Calu3 (cell line): ENCODE measurements around the gene RFX7. TPM values are rescaled to one million over a fixed set of nuclear protein-coding genes. Genes with fewer than 3 reads are reported as not detected.

Experiments
- BruUV-seq: library from RNA; stranded (reverse); fragments of 400-500 nt; replicated peaks from 2 replicates; lab custom pipeline; 2021; lab: Mats Ljungman, UMichigan
- CTCF ChIA-PET: fragments of 300-600 bp; sonication (Branson Sonifier 250); formaldehyde crosslinking; loops from one replicate; lab custom pipeline; 2022; ENCODE audit warnings: antibody characterized with exemption; lab: Charles Lee
- DNase-seq: peaks from one replicate; pipeline ENCODE4 v3.0.0; 2022
- H3K27ac Mint-ChIP-seq: one replicate; pipeline ENCODE4 v1.8.0; 2022; ENCODE audit warnings: mixed read lengths; ENCODE audit not compliant: unreplicated experiment
- H3K27me3 Mint-ChIP-seq: one replicate; pipeline ENCODE4 v1.8.0; 2022; ENCODE audit warnings: mixed read lengths; ENCODE audit not compliant: unreplicated experiment
- H3K36me3 Mint-ChIP-seq: one replicate; pipeline ENCODE4 v1.8.0; 2022; ENCODE audit warnings: mild to moderate bottlenecking, moderate library complexity, mixed read lengths; ENCODE audit not compliant: insufficient read depth, unreplicated experiment
- H3K4me1 Mint-ChIP-seq: one replicate; pipeline ENCODE4 v1.8.0; 2022; ENCODE audit warnings: mild to moderate bottlenecking, low read depth, mixed read lengths; ENCODE audit not compliant: unreplicated experiment
- H3K4me3 Mint-ChIP-seq: one replicate; pipeline ENCODE4 v1.8.0; 2022; ENCODE audit warnings: mild to moderate bottlenecking, low read depth, moderate library complexity, mixed read lengths; ENCODE audit not compliant: unreplicated experiment
- H3K9me3 Mint-ChIP-seq: one replicate; pipeline ENCODE4 v1.8.0; 2022; ENCODE audit warnings: low read depth, mixed read lengths; ENCODE audit not compliant: unreplicated experiment
- intact Hi-C: fragments of 100-400 bp; cut with micrococcal nuclease; formaldehyde crosslinking; loops from one replicate; pipeline ENCODE4 v1.10.0; 2022; ENCODE audit not compliant: unreplicated experiment
- total RNA-seq: library from RNA; stranded (reverse); gene quantifications from 2 replicates; pipeline ENCODE4 v1.2.3, GENCODE V29; 2022
- TF ChIP-seq, protein P1 (sequence below): fragments of 200-600 bp; IDR thresholded peaks from one replicate; pipeline ENCODE4 v1.8.0; 2022; ENCODE audit warnings: antibody characterized with exemption; ENCODE audit not compliant: unreplicated experiment

Gene RFX7
- total RNA-seq, 1 experiment from 2014 or later: 31.4 TPM

DNA sequence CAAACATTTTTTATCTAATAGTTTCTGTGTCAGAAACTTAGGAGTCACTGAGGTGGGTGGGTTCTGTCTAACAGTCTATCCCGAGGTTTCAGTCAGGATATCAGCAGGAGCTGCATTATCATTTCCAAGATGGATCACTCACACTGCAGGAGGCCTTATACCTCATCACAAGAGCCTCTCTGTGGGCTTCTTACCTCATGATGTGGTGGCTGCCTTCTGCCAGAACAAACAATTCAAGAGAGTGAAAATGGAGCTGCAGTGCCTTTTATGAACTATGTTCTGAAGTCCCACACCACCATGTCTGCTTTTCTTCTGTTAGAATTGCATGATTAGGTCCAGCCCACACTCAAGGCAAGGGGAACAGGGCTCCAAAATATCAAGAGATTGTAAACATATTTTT lies 27.9 kb downstream of the RFX7 start:
- CTCF ChIA-PET: no interaction called here
- Mint-ChIP-seq H3K4me1 (no peaks in the 10 kb centered on the region), H3K36me3 (no peaks in the 10 kb centered on the region), H3K27ac (no peak overlapping the region), H3K9me3 (no peaks in the 10 kb centered on the region), H3K27me3 (no peaks in the 10 kb centered on the region), H3K4me3 (no peak overlapping the region)
- no peak for DNase-seq
- no TSS peak for BruUV-seq
- intact Hi-C loops: no loop called here
- TF ChIP-seq, protein P1, sequence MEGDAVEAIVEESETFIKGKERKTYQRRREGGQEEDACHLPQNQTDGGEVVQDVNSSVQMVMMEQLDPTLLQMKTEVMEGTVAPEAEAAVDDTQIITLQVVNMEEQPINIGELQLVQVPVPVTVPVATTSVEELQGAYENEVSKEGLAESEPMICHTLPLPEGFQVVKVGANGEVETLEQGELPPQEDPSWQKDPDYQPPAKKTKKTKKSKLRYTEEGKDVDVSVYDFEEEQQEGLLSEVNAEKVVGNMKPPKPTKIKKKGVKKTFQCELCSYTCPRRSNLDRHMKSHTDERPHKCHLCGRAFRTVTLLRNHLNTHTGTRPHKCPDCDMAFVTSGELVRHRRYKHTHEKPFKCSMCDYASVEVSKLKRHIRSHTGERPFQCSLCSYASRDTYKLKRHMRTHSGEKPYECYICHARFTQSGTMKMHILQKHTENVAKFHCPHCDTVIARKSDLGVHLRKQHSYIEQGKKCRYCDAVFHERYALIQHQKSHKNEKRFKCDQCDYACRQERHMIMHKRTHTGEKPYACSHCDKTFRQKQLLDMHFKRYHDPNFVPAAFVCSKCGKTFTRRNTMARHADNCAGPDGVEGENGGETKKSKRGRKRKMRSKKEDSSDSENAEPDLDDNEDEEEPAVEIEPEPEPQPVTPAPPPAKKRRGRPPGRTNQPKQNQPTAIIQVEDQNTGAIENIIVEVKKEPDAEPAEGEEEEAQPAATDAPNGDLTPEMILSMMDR: no peak

DNA sequence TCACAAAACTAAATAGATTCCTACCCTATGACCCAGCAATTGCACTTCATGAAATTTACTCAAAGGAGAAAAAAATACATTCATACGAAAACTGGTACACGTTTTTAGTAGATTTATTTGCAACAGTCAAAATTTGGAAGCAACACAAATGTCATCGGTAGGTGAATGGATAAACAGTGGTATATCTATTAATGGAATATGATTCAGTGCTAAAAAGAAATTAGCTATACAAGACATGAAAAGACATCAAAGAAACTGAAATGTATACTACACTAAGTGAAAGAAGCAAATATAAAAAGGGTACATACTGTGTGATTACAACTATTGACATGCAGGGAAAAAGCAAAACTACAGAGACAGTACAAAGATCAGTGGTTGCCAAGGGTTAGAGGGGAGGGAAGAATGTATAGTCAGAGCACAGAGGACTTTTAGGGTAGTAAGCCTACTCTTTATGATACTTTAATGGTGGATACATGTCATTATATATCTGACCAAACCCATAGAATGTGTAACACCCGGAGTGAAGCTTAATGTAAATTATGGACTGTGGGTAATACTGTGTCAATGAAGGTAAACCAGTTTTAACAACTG lies 31.6 kb downstream of the RFX7 start:
- Mint-ChIP-seq H3K4me3 (no peak overlapping the region), H3K27me3 (no peaks in the 10 kb centered on the region), H3K36me3 (no peaks in the 10 kb centered on the region), H3K9me3 (peaks cover 2% of the 10 kb centered on the region), H3K27ac (no peak overlapping the region), H3K4me1 (peaks cover 9% of the 10 kb centered on the region)
- CTCF ChIA-PET: no interaction called here
- no TSS peak for BruUV-seq
- intact Hi-C loops: no loop called here
- TF ChIP-seq, protein P1: no peak
- no peak for DNase-seq

DNA sequence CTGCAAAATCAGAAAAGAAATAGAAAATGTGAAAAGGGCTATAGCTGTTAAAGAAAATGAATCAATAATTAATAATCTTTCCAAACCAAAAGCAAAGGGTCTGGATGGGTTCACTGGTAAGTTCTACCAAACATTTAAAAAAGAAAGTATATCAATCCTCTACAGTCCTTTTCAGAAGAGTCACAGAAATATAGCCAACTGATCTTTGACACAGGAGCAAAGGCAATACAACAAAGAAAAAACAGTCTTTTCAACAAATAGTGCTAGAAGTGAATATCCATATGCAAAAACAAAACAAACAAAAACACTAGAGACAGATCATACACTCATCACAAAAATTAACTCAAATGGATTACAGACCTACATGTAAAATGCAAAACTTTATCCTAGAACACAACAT lies 32.6 kb downstream of the RFX7 start:
- no peaks in the 10 kb centered on the region for H3K27me3 Mint-ChIP-seq
- H3K9me3 Mint-ChIP-seq: peaks cover 2% of the 10 kb centered on the region
- peaks cover 9% of the 10 kb centered on the region for H3K4me1 Mint-ChIP-seq
- no peak for DNase-seq
- TF ChIP-seq, protein P1: no peak
- H3K36me3 Mint-ChIP-seq: no peaks in the 10 kb centered on the region
- BruUV-seq: no TSS peak
- H3K4me3 Mint-ChIP-seq: no peak overlapping the region
- CTCF ChIA-PET: no interaction called here
- intact Hi-C loops: no loop called here
- no peak overlapping the region for H3K27ac Mint-ChIP-seq

DNA sequence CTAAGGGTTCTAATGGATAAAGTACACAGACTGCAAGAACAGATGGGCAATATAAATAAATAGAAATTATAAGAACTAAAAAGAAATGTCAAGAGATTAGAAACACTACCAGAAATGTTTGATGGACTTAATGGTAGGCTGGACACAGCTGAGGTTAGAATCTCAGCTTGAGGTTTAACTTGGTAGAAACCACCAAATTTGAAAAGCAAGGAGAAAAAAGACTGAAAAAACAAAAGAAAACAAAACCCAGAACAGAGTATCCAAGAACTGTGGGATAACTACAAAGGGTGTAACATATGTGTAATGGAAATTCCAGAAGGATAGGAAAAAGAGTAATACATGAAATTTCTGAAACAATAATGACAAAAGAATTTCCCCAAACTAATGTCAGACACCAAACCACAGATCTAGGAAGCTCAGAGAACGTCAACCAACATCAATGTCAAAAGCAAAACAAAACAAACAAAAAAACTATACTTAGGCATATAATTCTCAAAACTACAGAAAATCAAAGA lies 35.0 kb downstream of the RFX7 start:
- Mint-ChIP-seq H3K9me3 (peaks cover 2% of the 10 kb centered on the region), H3K36me3 (no peaks in the 10 kb centered on the region), H3K27me3 (no peaks in the 10 kb centered on the region), H3K4me1 (peaks cover 10% of the 10 kb centered on the region), H3K4me3 (no peak overlapping the region), H3K27ac (no peak overlapping the region)
- intact Hi-C loops: no loop called here
- DNase-seq: no peak
- CTCF ChIA-PET: no interaction called here
- TF ChIP-seq, protein P1: no peak
- no TSS peak for BruUV-seq
